ENCODE data around the gene PIAS2.
"Not testable (repeated sequence)": the region's sequence is repeated elsewhere in the genome, so short reads cannot be mapped to it uniquely, and the experiment has no call there.

PIAS2 gene

GRCh38 chr18:46831434-46831833 lies 85.9 kb downstream of the PIAS2 start:
- DNase-seq (ENCODE audit: low spot score) = no peak

- DNase-seq (ENCODE audit: low spot score) = no peak
These were observed 86.7 kb downstream of the PIAS2 start for GRCh38 chr18:46830633-46831032.

- no peak for DNase-seq (ENCODE audit: low spot score)
These were observed 87.4 kb downstream of the PIAS2 start for GRCh38 chr18:46829947-46830346.

GRCh38 chr18:46829531-46829930 lies 87.8 kb downstream of the PIAS2 start:
- DNase-seq (ENCODE audit: low spot score) = no peak

DNA sequence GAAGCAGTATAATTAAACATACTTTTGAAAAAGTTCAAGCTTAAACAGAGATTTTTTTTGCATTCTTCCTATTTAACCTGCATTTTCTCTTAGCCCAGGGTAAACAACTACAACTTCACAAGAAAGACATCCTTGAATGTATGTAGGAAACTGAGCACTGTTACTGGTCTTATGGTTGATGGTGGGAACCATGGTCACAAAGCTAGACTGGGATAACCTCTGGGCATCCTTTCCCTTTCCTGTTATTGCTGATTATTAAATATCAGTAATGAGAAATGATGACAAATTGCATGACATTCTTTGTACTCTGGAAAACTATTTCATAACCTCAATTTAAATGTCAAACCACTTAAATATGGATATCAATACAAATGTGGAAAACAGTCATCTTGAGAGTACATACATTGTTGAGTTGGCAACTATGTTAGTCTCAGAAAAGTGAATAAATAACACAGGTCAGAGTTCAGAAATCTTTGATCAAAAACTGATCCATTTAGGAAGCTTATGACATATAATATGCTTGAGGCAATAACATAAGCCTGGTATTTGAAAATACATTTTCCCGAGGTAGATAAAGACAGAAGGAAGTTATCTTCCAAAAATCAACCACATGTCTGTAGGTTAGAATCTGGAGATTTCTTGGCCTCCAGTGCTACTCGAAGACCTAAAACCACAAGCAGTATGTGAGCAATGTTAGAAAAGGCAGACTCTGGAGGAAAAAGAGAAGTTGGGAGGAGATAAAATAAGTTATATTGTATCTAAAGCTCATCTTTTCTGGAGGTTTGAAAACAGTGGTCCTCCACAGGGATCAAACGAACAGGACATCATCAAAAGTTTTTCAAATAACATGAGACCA lies 95.2 kb downstream of the PIAS2 start:
- no peak for DNase-seq (ENCODE audit: low spot score)

- no peak for DNase-seq (ENCODE audit: low spot score)
These were observed 96.4 kb downstream of the PIAS2 start for GRCh38 chr18:46820863-46821262.

DNA sequence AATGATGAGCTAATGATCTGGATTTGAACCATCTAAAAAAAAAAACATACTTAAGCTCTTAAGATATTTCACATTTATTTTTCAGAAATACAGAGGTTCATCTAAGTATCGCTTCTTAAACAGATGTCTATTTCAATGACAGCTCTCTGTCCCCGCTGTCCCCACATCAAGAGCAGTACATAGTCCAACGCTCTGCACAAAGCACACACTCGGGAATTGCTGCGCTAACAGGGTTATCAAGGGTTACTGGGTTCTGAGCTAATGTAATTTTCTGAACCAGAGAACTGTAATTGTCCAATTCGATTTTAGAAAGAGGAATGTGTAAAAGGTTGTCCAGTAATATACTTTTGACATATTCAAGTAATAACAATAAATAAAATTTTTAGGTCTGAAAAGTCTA lies 101.6 kb downstream of the PIAS2 start:
- no peak for DNase-seq (ENCODE audit: low spot score)

DNA sequence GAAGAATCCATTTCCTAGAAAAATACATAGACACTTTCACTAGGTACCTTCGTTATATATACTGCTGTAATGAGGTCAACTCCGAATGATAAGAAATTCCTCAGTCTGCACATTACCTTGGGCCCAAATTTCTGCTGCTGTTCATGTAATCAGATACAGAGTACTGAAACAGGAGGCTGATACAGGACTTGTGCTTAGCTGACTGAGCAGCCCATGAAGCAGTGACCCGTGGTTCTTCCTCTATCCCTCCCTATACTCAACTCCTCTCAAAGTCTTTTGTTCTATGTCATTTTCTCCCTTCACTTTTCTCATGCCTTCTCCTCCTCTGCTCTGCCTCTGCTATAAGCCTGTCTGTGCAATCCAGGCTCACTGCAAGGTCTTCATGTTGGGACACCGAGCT lies 102.9 kb downstream of the PIAS2 start:
- no peak for DNase-seq (ENCODE audit: low spot score)

GRCh38 chr18:46812311-46812710 lies 105.0 kb downstream of the PIAS2 start:
- DNase-seq (ENCODE audit: low spot score) = no peak

GRCh38 chr18:46810481-46811000 lies 106.8 kb downstream of the PIAS2 start:
- DNase-seq (ENCODE audit: low spot score) = no peak

DNA sequence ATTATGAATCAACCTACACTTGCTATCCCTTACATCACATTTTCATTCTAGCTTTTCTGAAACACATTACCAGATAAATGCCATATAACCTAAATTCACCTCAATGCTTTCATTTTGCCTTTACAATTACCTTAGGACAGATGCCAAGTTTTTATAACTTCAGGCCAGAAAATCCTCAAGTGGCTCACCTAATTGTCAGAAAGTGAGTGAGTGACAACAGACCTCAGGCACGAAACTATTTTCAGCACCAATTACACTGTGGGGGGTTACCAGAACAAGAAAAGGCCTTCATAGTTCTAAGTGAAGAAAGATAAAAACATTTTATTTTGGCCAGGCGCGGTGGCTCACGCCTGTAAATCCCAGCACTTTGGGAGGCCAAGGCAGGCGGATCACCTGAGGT lies 108.2 kb downstream of the PIAS2 start:
- DNase-seq (ENCODE audit: low spot score) = no peak

GRCh38 chr18:46795945-46796344 lies 121.4 kb downstream of the PIAS2 start:
- not testable (repeated sequence) for DNase-seq (ENCODE audit: low spot score)

GRCh38 chr18:46794607-46795006 lies 122.7 kb downstream of the PIAS2 start:
- no peak for DNase-seq (ENCODE audit: low spot score)

- DNase-seq (ENCODE audit: low spot score) = no peak
These were observed 123.7 kb downstream of the PIAS2 start for GRCh38 chr18:46793565-46793964.

DNA sequence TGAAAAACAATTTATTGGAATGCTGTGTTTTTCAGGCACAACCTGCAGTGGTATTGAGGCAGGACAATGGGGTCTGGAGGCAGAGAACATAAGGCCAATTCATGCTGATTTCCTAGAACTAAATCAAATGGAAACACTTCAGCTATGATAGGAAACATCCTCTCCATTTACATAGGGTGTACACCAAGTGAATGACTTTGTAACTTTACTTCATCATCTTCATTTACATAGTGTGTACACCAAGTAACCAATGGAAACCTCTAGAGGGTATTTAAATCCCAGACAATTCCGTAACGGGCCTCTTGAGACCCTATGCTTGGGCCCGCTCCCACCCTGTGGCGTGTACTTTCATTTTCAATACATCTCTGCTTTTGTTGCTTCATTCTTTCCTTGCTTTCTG lies 128.2 kb downstream of the PIAS2 start:
- no peak for DNase-seq (ENCODE audit: low spot score)

GRCh38 chr18:46787674-46788073 lies 129.6 kb downstream of the PIAS2 start:
- no peak for DNase-seq (ENCODE audit: low spot score)

DNA sequence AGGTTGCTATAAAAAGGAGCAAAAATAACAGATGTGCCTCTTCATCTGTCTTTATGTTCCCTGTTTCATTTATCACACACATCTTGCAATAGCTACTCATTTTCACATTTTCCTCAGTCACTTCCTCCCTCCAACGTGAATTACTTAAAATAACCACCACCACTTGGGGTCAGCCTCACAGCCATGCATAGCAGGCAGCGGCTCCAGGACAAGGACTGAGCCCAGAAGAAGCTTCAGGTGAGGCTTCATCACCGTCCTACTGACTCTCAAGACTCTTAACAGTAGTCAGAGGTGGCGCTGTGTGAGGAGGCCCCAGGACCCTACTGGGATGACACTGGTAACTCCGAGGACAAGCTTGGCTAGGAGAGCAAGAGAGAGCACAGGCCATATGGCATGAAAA lies 144.9 kb downstream of the PIAS2 start:
- no peak for DNase-seq (ENCODE audit: low spot score)

DNA sequence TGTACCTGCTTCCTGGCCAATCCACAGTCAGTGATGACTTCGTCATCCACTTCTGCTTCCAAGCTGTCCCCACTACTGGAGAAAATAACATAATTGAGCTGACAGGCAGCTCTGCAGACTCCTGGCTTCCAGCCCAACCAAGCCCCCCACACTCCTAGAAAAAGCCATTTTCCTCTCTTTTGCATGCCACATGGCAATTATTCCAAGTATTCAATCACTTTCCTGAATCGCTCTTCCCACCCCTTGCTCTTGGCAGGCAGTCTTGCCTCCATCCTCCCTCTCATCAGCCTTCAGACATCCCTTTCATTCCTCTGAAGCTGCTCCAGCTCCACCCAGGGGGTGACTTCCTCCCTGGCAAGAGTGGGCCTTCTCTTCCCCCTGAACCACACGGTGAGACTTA lies 146.2 kb downstream of the PIAS2 start:
- DNase-seq (ENCODE audit: low spot score) = no peak

DNA sequence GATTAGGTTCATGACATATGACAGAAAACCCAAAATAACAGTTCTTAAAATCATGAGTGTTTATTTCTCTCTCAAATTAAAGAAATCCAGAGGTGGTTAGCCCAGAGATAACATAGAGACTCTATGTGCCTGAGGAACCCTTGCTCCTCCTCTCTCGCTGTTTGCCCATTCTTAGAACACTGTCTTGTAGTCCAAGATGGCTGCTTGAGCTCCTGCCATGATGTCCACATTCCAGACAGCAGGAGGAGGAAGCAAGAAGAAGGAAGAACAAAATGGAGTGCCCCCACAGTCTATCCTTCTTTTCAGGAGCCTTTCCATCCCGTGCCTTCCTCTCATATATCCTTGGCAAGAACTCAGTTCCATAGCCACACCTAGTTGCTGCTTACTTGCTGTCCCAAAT lies 146.6 kb downstream of the PIAS2 start:
- DNase-seq (ENCODE audit: low spot score) = no peak

DNA sequence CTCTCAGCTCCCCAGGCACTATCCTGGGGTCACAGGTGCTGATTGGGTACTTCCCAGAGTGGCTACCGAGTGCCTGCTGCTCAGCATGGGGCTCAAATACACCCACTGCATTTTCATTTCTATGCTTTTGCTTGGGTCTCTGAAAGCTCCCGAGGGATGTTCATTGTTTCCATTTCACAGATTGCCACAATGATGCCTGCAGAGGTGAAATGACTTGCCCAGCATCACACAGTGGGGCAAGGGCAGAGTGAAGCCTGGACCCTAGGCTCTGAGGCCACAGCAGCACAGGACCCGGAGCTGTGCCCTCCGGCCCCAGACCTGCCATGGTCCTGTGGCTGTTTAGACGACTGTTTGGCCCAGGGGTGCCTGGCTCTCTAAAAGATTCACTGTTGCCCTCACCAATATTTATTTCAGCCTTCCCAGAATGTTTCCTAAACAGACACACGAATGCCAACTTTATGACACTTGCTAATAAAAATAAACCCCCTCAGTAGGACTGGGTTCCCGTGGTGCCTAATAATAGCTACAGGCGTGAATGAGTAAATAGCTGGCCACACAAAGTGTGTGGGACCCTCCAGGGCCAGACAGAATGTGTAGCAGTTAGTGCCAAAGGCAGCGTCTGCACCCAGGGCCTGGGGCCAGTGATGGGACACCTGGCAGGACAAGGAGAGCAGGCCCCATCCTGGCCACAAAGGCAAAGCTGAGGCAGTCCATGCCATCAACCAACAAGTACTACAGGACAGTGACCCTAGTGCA lies 149.0 kb downstream of the PIAS2 start:
- DNase-seq (ENCODE audit: low spot score) = no peak

GRCh38 chr18:46767217-46767616 lies 150.1 kb downstream of the PIAS2 start:
- no peak for DNase-seq (ENCODE audit: low spot score)

GRCh38 chr18:46764586-46764985 lies 152.7 kb downstream of the PIAS2 start:
- no peak for DNase-seq (ENCODE audit: low spot score)

Measured in left forelimb (tissue), 1 donor.